Adrenal gland (tissue), 12 donors: ENCODE measurements around the gene NOP53. TPM values are rescaled to one million over a fixed set of nuclear protein-coding genes. Genes with fewer than 3 reads are reported as not detected.
A peak's percentile ranks its signal among the peaks of the same experiment; 100 is the strongest.

ENCODE experiments used
- DNase-seq, 7 donors: peaks; one replicate each; pipeline ENCODE4 v3.0.0-alpha.2; 2019 to 2020
- H3K27ac ChIP-seq, 5 donors: fragments of 200-600 bp; sonication (generic) in 4 of 5; 1 replicate in 3 of 5; 2 replicates in 2 of 5; pipeline versions ENCODE4 v1.5.1 to v1.8.0; 2016 to 2020; ENCODE audit warnings: mild to moderate bottlenecking in 1 of 5
- H3K27me3 ChIP-seq: fragments of 200-600 bp; 2 replicates; pipeline ENCODE4 v1.8.0; 2021
- H3K36me3 ChIP-seq, 2 donors: fragments of 200-600 bp; replicated peaks in 1 of 2; 1 replicate in 1 of 2; 2 replicates in 1 of 2; pipeline versions ENCODE4 v1.5.1 to v1.8.0; 2018 to 2022
- H3K4me1 ChIP-seq, 2 donors: fragments of 200-600 bp; replicated peaks in 1 of 2; 1 replicate in 1 of 2; 2 replicates in 1 of 2; pipeline versions ENCODE4 v1.5.1 to v1.8.0; 2018 to 2021
- H3K4me3 ChIP-seq, 4 donors: fragments of 200-600 bp; sonication (generic) in 3 of 4; one replicate each; pipeline ENCODE4 v1.5.1; 2016 to 2018
- H3K9me3 ChIP-seq, 3 donors: fragments of 200-600 bp; sonication (generic) in 1 of 3; replicated peaks in 1 of 3; 1 replicate in 2 of 3; 2 replicates in 1 of 3; pipeline versions ENCODE4 v1.5.1 to v1.8.0; 2016 to 2021
- POLR2A ChIP-seq, 2 donors: fragments of 450-650 bp; IDR thresholded peaks; one replicate each; pipeline ENCODE4 v1.6.1; 2017; ENCODE audit warnings: antibody characterized with exemption in 2 of 2, mild to moderate bottlenecking in 2 of 2, moderate library complexity in 1 of 2
- WGBS, 4 donors: extraction: QIAGEN DNeasy Blood & Tissue Kit in 2 of 4; methylation state at CpG; one replicate each; pipeline versions ENCODE4 v1.1.5 to v1.1.7; 2013 to 2017; 5-methylcytosine and 5-hydroxymethylcytosine counted together
- intact Hi-C, 2 donors: fragments of 100-400 bp; cut with DNase I; formaldehyde crosslinking; loops; one replicate each; pipeline versions ENCODE4 v1.14.1 to v1.15.0; 2022 to 2023
- polyA plus RNA-seq, 3 donors: library from polyadenylated mRNA; stranded (reverse); fragments of 200-250 nt in 2 of 3; fragments of 350-450 nt in 1 of 3; fragmentation: Illumina TruSeq in 1 of 3; extraction: RNeasy Lipid Tissue Mini Kit (QIAGEN cat#74804) in 1 of 3; gene quantifications; one replicate each; pipeline ENCODE4 v1.2.3, GENCODE V29; 2013 to 2014
- total RNA-seq, 9 donors: library from RNA; depleted of rRNA in 4 of 9; stranded (reverse); fragments of >200 nt in 4 of 9; fragments of 120-200 nt in 1 of 9; fragmentation: NEBNext Ultra II Directional in 1 of 9; extraction: Animal tissue kit (Norgen Biotek cat#: 25700) in 1 of 9; gene quantifications; one replicate each; pipeline versions ENCODE4 v1.1.0 to v1.2.4, GENCODE V29; 2013 to 2023
- TF ChIP-seq, protein P1 (sequence below), 6 experiments: fragments of 450-650 bp in 4 of 6; fragments of 200-600 bp in 2 of 6; sonication (generic) in 1 of 6; IDR thresholded peaks; 1 replicate in 5 of 6; 2 replicates in 1 of 6; pipeline versions ENCODE4 v1.5.1 to v1.8.0; 2016 to 2021; ENCODE audit warnings: antibody characterized with exemption in 6 of 6, mild to moderate bottlenecking in 2 of 6, moderate library complexity in 1 of 6
- donor health status: healthy with polysubstance abuse.
- donor health status: Bipolar disorder and iron deficiency.
- donor health status: DM: yes; HTN: yes; CAD: no.
- donor health status: DM: no; HTN: no; CAD: no.
- donor health status: DM: no; HTN: no; CAD: no.
- donor health status: DM: yes; HTN: yes; CAD: no.

Gene NOP53
- total and polyA plus RNA-seq, 12 donors, result 118 to 420 (median 325) TPM

DNA sequence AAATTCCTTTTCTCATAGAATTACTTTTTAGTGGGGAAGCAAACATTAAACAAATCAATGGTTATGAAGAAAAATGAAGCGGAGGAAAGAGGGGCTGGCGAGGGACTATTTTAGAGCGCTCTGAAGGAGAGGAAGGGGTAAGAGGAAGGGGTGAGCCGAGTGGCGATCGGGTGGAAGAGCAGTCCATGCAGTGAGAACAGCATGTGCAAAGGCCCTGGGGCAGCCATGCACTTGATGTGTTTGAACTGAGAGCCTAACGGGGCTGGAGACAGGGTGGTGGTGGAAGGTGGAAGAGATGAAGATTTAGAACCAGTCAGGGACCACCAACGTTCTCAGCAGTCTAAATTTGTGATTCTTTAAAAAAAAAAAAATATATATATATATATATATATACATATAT, 14.4 kb upstream of the NOP53 start:
- peaks cover 4 to 8% of the 10 kb centered on the region in 2 donors for H3K4me1 ChIP-seq
- 90 to 95% (median 92%) methylated on average over 8 of the region's 8 CpGs for WGBS, 4 donors

DNA sequence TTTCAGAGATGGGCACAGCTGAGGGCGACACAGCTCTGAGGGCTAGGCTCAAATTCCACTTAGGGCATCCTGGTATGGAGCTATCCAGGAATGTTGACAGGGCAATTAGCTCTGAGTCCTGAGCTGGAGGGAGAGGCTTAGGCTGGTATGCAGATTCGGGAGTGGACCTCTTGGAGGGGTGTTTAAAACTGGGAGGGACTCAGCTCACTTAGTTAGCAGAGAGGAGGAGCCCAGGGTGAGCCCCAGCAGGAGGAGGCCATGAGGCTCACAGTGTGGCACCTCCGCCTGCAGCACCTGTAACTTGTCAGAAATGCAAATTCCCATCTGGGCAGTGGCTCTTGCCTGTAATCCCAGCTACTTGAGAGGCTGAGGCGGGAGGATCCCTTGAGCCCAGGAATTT, 10.2 kb upstream of the NOP53 start:
- H3K36me3 ChIP-seq, result peaks cover 0 to 17% of the 10 kb centered on the region in 2 donors
- WGBS, 4 donors, result 86 to 100% (median 91%) methylated on average over 2 to 4 of the region's 4 CpGs
- no peaks in the 10 kb centered on the region for H3K27me3 ChIP-seq
- TF ChIP-seq, protein P1, sequence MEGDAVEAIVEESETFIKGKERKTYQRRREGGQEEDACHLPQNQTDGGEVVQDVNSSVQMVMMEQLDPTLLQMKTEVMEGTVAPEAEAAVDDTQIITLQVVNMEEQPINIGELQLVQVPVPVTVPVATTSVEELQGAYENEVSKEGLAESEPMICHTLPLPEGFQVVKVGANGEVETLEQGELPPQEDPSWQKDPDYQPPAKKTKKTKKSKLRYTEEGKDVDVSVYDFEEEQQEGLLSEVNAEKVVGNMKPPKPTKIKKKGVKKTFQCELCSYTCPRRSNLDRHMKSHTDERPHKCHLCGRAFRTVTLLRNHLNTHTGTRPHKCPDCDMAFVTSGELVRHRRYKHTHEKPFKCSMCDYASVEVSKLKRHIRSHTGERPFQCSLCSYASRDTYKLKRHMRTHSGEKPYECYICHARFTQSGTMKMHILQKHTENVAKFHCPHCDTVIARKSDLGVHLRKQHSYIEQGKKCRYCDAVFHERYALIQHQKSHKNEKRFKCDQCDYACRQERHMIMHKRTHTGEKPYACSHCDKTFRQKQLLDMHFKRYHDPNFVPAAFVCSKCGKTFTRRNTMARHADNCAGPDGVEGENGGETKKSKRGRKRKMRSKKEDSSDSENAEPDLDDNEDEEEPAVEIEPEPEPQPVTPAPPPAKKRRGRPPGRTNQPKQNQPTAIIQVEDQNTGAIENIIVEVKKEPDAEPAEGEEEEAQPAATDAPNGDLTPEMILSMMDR (IDR thresholded peaks at IDR 0.05), result no peak
- TF ChIP-seq POLR2A (IDR thresholded peaks at IDR 0.05), result no peak
- H3K4me3 ChIP-seq, result no peak overlapping the region
- no peaks in the 10 kb centered on the region for H3K9me3 ChIP-seq
- DNase-seq, result no peak
- intact Hi-C loops, result no loop called here
- H3K4me1 ChIP-seq, result no peaks in the 10 kb centered on the region
- no peak overlapping the region for H3K27ac ChIP-seq

More for the DNA sequence above, 14.4 kb upstream of the NOP53 start:
- H3K27ac ChIP-seq, result no peak overlapping the region
- peaks cover 0 to 23% of the 10 kb centered on the region in 2 donors for H3K36me3 ChIP-seq
- intact Hi-C loops, result no loop called here
- no peak for TF ChIP-seq POLR2A (IDR thresholded peaks at IDR 0.05)
- TF ChIP-seq, protein P1 (IDR thresholded peaks at IDR 0.05), result no peak
- H3K4me3 ChIP-seq, result no peak overlapping the region
- no peak for DNase-seq
- H3K9me3 ChIP-seq, result no peaks in the 10 kb centered on the region
- no peaks in the 10 kb centered on the region for H3K27me3 ChIP-seq

DNA sequence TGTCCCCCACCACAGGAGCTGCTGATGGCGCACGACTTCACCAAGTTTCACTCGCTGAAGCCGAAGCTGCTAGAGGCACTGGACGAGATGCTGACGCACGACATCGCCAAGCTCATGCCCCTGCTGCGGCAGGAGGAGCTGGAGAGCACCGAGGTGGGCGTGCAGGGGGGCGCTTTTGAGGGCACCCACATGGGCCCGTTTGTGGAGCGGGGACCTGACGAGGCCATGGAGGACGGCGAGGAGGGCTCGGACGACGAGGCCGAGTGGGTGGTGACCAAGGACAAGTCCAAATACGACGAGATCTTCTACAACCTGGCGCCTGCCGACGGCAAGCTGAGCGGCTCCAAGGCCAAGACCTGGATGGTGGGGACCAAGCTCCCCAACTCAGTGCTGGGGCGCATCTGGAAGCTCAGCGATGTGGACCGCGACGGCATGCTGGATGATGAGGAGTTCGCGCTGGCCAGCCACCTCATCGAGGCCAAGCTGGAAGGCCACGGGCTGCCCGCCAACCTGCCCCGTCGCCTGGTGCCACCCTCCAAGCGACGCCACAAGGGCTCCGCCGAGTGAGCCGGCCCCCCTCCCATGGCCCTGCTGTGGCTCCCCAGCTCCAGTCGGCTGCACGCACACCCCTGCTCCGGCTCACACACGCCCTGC, 4.4 kb upstream of the NOP53 start:
- intact Hi-C loops, result no loop called here
- H3K27me3 ChIP-seq, result no peaks in the 10 kb centered on the region
- no peak overlapping the region for H3K4me3 ChIP-seq
- no peak overlapping the region for H3K27ac ChIP-seq
- peaks cover 0 to 22% of the 10 kb centered on the region in 2 donors for H3K36me3 ChIP-seq
- no peak for TF ChIP-seq POLR2A (IDR thresholded peaks at IDR 0.05)
- TF ChIP-seq, protein P1 (IDR thresholded peaks at IDR 0.05), result no peak
- 76 to 94% (median 82%) methylated on average over 43 to 48 of the region's 48 CpGs for whole genome bisulfite sequencing, 4 donors
- DNase-seq, result peak in 5 of 7 donors; percentile 34 to 69 (median 61)
- H3K4me1 ChIP-seq, result peaks cover 14 to 17% of the 10 kb centered on the region in 2 donors
- no peaks in the 10 kb centered on the region for H3K9me3 ChIP-seq

DNA sequence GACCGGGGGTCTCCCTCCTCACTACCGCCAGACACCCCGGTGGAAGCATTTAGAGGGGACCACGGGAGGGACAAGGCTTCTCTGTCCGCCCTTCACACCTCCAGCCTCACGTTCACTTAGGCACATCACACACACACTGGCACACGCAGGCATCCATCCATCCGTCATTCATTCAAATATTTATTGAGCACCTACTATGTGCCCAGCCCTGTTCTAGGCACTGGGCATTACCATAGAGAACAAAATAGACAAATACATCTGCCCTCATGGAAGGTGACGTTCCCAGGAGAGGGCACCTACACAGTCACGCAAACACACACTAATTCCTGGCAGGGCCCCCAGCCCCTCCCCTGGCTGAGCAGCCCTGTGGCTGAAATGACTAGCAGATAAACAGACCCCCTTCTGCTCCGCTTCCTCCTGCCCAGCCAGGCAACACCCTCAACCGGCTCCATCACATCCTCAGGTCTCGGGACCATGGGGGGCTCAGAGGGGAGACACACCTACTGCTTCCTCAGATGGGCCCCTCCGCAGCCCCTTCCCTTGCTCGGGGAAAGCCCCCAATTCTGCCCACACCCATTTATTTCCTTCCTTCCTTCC, 3.7 kb upstream of the NOP53 start:
- H3K36me3 ChIP-seq, result peaks cover 0 to 15% of the 10 kb centered on the region in 2 donors
- peak overlapping the region in 2 of 5 donors; percentile 95 to 98 for H3K27ac ChIP-seq
- no peaks in the 10 kb centered on the region for H3K9me3 ChIP-seq
- 84 to 90% (median 86%) methylated on average over 15 of the region's 15 CpGs for WGBS, 4 donors
- H3K4me3 ChIP-seq, result no peak overlapping the region
- peaks cover 20 to 23% of the 10 kb centered on the region in 2 donors for H3K4me1 ChIP-seq
- no peak for DNase-seq
- TF ChIP-seq, protein P1 (IDR thresholded peaks at IDR 0.05), result no peak
- no peak for TF ChIP-seq POLR2A (IDR thresholded peaks at IDR 0.05)
- no peaks in the 10 kb centered on the region for H3K27me3 ChIP-seq
- intact Hi-C loops, result loop anchor here in 1 of 2 donors (2.0 kb wide), 1 partner anchor 29 kb away; the partner anchor contains the start of gene EHD2
